Measurements from ENCODE around the gene KHDC1.
"Not testable (repeated sequence)": the region's sequence is repeated elsewhere in the genome, so short reads cannot be mapped to it uniquely, and the experiment has no call there.

The KHDC1 gene

GRCh38 chr6:73262671-73263569, at the start of gene KHDC1:
Gene KHDC1 (minus strand): TSS chr6:73263196. CDS start chr6:73242517, 20,679 bp downstream.
- peak; percentile 87 for DNase-seq

GRCh38 chr6:73310503-73310845, 47.5 kb upstream of the KHDC1 start:
- not testable (repeated sequence) for DNase-seq

- DNase-seq = peak; percentile 88
These were observed 46.9 kb upstream of the KHDC1 start for GRCh38 chr6:73309785-73310502.

GRCh38 chr6:73309535-73309784, 46.5 kb upstream of the KHDC1 start:
- no peak for DNase-seq

GRCh38 chr6:73308712-73309534, 45.9 kb upstream of the KHDC1 start:
- DNase-seq = no peak

GRCh38 chr6:73303773-73304172, 40.8 kb upstream of the KHDC1 start:
- not testable (repeated sequence) for DNase-seq

- DNase-seq = no peak
These were observed 39.3 kb upstream of the KHDC1 start for GRCh38 chr6:73302339-73302738.

GRCh38 chr6:73299151-73299971, 36.4 kb upstream of the KHDC1 start:
- peak; percentile 74 for DNase-seq

GRCh38 chr6:73293331-73293730, 30.3 kb upstream of the KHDC1 start:
- DNase-seq = no peak

- no peak for DNase-seq
These were observed 27.4 kb upstream of the KHDC1 start for GRCh38 chr6:73290435-73290834.

GRCh38 chr6:73286752-73287151, 23.8 kb upstream of the KHDC1 start:
- DNase-seq = no peak

GRCh38 chr6:73285674-73286283, 22.8 kb upstream of the KHDC1 start:
- DNase-seq = peak; percentile 68

- no peak for DNase-seq
These were observed 19.9 kb upstream of the KHDC1 start for GRCh38 chr6:73282871-73283270.

GRCh38 chr6:73281684-73282083, 18.7 kb upstream of the KHDC1 start:
- not testable (repeated sequence) for DNase-seq

- DNase-seq = not testable (repeated sequence)
These were observed 6.3 kb upstream of the KHDC1 start for GRCh38 chr6:73269296-73269695.

GRCh38 chr6:73268896-73269295, 5.9 kb upstream of the KHDC1 start:
- DNase-seq = not testable (repeated sequence)

- no peak for DNase-seq
These were observed 1.4 kb upstream of the KHDC1 start for GRCh38 chr6:73264446-73264845.

GRCh38 chr6:73263570-73263909, 544 bp upstream of the KHDC1 start:
- DNase-seq = no peak

- DNase-seq = no peak
These were observed 4.3 kb downstream of the KHDC1 start for GRCh38 chr6:73258721-73259120.

GRCh38 chr6:73254323-73254722, 8.7 kb downstream of the KHDC1 start:
- not testable (repeated sequence) for DNase-seq

GRCh38 chr6:73252703-73253102, 10.3 kb downstream of the KHDC1 start:
- no peak for DNase-seq

- no peak for DNase-seq
These were observed 13.0 kb downstream of the KHDC1 start for GRCh38 chr6:73250016-73250415.

Measured in eye (tissue), 1 donor.